Left ventricle myocardium inferior (tissue), 1 donor: ENCODE data around the gene RHPN2. TPM values are rescaled to one million over a fixed set of nuclear protein-coding genes. Genes with fewer than 3 reads are reported as not detected.

ENCODE experiments used
- DNase-seq: peaks from one replicate; pipeline ENCODE4 v3.0.0-alpha.2; 2020
- H3K27ac ChIP-seq: fragments of 200-600 bp; replicated peaks from 2 replicates; pipeline ENCODE4 v1.8.0; 2021
- H3K27me3 ChIP-seq: fragments of 200-600 bp; 2 replicates; pipeline ENCODE4 v1.8.0; 2021; ENCODE audit warnings: low read depth
- H3K36me3 ChIP-seq: fragments of 200-600 bp; 2 replicates; pipeline ENCODE4 v1.8.0; 2021
- H3K4me1 ChIP-seq: fragments of 200-600 bp; 2 replicates; pipeline ENCODE4 v1.8.0; 2021
- H3K4me3 ChIP-seq: fragments of 200-600 bp; 2 replicates; pipeline ENCODE4 v1.8.0; 2021; ENCODE audit warnings: mild to moderate bottlenecking, moderate library complexity
- H3K9me3 ChIP-seq: fragments of 200-600 bp; replicated peaks from 2 replicates; pipeline ENCODE4 v1.8.0; 2021
- intact Hi-C: fragments of 100-400 bp; cut with micrococcal nuclease; formaldehyde crosslinking; loops from one replicate; pipeline ENCODE4 v1.11.0; 2022
- total RNA-seq: library from RNA; stranded (reverse); fragmentation: NEBNext Ultra II Directional; extraction: Animal tissue kit (Norgen Biotek cat#: 25700); gene quantifications from one replicate; pipeline ENCODE4 v1.2.1, GENCODE V29; 2021
- TF ChIP-seq, protein P1 (sequence below): fragments of 200-600 bp; IDR thresholded peaks from 2 replicates; pipeline ENCODE4 v1.8.0; 2021; ENCODE audit warnings: antibody characterized with exemption, mild to moderate bottlenecking, borderline replicate concordance
- donor health status: DM: no; HTN: yes; CAD: no; lungs with severe emphysema.

The RHPN2 gene
- total RNA-seq, 1 donor from 2014 or later: 1.0 TPM

DNA sequence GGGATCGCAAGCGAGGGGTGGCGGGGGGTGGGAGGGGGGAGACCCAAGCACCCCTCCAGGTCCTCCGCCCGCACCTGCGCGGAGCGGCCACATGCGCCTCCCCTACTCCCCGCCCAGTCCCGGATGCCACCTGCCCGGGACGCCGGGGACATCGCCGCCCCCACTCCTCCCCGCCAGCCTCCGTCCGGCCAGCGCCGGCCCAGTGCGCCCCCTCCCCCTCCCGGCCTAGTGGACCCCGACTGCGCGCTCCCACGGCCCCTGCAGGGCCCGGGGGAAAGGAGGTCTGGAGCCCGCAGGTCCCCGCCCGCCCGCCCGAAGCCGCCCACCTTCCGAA lies 263 bp downstream of the RHPN2 start:
- TF ChIP-seq, protein P1, sequence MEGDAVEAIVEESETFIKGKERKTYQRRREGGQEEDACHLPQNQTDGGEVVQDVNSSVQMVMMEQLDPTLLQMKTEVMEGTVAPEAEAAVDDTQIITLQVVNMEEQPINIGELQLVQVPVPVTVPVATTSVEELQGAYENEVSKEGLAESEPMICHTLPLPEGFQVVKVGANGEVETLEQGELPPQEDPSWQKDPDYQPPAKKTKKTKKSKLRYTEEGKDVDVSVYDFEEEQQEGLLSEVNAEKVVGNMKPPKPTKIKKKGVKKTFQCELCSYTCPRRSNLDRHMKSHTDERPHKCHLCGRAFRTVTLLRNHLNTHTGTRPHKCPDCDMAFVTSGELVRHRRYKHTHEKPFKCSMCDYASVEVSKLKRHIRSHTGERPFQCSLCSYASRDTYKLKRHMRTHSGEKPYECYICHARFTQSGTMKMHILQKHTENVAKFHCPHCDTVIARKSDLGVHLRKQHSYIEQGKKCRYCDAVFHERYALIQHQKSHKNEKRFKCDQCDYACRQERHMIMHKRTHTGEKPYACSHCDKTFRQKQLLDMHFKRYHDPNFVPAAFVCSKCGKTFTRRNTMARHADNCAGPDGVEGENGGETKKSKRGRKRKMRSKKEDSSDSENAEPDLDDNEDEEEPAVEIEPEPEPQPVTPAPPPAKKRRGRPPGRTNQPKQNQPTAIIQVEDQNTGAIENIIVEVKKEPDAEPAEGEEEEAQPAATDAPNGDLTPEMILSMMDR: no peak
- no peak for DNase-seq
- H3K27me3 ChIP-seq: peaks cover 45% of the 10 kb centered on the region
- H3K4me3 ChIP-seq: peak overlapping the region; percentile 76
- no peaks in the 10 kb centered on the region for H3K36me3 ChIP-seq
- peaks cover 25% of the 10 kb centered on the region for H3K4me1 ChIP-seq
- peak overlapping the region; percentile 33 for H3K27ac ChIP-seq
- H3K9me3 ChIP-seq: no peaks in the 10 kb centered on the region
- intact Hi-C loops: no loop called here

DNA sequence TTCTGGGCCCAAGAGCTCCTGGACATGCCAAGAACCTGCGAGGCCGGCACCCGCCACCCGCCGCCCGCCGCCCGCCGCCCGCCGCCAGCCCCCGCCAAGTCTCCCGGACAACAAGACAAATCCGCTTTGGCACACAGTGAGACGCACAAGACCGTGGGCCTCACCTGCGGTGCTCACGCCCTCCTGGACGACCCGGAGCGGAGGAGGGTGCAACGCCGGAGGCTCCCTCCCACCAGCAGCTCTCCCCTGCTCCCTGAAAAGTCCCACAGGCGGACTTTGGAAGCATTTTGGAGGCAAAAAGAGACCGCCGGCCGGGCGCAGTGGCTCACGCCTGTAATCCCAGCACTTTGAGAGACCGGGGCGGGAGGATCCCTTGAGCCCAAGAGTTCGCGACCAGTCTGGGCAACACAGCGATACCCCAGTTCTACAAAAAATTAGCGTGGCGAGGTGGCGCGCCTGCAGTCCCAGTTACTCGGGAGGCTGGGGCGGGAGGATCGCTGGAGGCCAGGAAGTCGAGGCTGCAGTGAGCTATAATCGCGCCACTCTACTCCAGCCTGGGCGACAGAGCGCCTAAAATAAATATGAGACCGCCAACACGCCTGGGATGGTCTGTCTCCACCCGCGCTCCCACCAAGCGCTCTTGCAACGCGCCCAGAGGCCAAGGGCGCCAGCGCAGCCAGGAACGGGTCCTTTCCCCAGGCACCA lies 783 bp downstream of the RHPN2 start:
- TF ChIP-seq, protein P1: no peak
- peaks cover 25% of the 10 kb centered on the region for H3K4me1 ChIP-seq
- peaks cover 47% of the 10 kb centered on the region for H3K27me3 ChIP-seq
- no peaks in the 10 kb centered on the region for H3K36me3 ChIP-seq
- H3K4me3 ChIP-seq: peak overlapping the region; percentile 76
- no peak overlapping the region for H3K27ac ChIP-seq
- intact Hi-C loops: no loop called here
- no peaks in the 10 kb centered on the region for H3K9me3 ChIP-seq
- no peak for DNase-seq

DNA sequence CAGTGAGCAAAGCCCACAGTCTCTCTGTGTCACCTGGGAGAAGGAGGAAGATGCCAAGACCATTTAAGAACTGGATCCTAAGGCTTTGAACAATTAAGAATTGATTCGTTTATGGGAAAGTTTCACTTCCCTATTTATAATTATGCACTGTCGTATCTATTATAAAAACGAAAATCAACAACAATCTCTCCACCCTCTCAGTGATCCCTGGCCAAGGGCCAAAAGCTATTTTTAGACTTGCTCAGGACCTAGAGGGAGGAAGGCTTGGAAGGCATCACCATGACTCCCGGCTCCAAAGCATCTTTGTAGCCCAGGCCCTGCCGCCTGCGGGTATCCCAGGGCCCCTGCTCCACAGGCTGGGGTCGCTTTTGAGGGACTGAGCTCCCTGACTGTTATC lies 1.3 kb downstream of the RHPN2 start:
- peaks cover 25% of the 10 kb centered on the region for H3K4me1 ChIP-seq
- H3K27me3 ChIP-seq: peaks cover 49% of the 10 kb centered on the region
- no peaks in the 10 kb centered on the region for H3K36me3 ChIP-seq
- peak overlapping the region; percentile 76 for H3K4me3 ChIP-seq
- intact Hi-C loops: no loop called here
- TF ChIP-seq, protein P1: no peak
- H3K9me3 ChIP-seq: no peaks in the 10 kb centered on the region
- no peak for DNase-seq
- no peak overlapping the region for H3K27ac ChIP-seq

DNA sequence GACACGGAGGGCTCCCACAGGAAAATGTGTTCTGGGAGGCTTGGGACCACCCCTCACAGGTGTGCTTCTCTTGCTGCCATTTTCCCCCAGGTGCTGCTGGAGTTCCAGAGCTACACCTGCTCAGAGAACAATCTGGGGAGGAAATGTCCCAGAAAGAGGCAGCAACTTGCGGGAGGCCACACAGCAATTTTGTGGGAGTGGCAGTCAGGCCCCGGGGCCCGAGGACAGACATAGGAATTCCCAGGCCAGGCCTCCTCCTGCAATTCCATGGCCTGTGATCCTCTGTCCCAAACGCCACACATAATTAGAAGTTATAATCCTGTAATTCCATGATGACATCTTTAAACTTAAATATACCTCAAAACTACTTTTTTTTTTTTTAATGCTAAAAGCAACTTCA lies 1.8 kb downstream of the RHPN2 start:
- TF ChIP-seq, protein P1: no peak
- no peak for DNase-seq
- H3K9me3 ChIP-seq: no peaks in the 10 kb centered on the region
- no peak overlapping the region for H3K27ac ChIP-seq
- peaks cover 25% of the 10 kb centered on the region for H3K4me1 ChIP-seq
- intact Hi-C loops: no loop called here
- no peaks in the 10 kb centered on the region for H3K36me3 ChIP-seq
- H3K4me3 ChIP-seq: peak overlapping the region; percentile 76
- H3K27me3 ChIP-seq: peaks cover 49% of the 10 kb centered on the region

DNA sequence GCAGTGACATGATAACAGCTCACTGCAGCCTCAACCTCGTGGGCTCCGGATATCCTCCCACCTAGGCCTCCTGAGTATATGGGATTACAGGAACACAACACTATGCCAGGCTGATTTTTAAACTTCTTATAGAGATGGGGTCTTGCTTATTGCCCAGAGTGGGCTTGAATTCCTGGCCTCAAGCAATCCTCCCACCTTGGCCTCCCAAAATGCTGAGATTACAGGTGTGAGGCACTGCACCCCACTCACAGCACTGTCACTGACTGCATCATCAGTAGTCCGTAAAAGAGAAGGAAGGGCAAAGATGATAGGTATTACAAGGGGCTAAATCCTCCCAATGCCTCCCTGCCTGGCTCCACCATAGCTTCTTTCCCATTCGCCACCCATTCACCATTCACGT lies 4.1 kb downstream of the RHPN2 start:
- DNase-seq: no peak
- intact Hi-C loops: no loop called here
- TF ChIP-seq, protein P1: no peak
- H3K27me3 ChIP-seq: peaks cover 45% of the 10 kb centered on the region
- no peaks in the 10 kb centered on the region for H3K36me3 ChIP-seq
- no peak overlapping the region for H3K27ac ChIP-seq
- no peaks in the 10 kb centered on the region for H3K9me3 ChIP-seq
- peaks cover 25% of the 10 kb centered on the region for H3K4me1 ChIP-seq
- no peak overlapping the region for H3K4me3 ChIP-seq
